GM18519 (cell line): Measurements from ENCODE around the gene NARF.
A peak's percentile ranks its signal among the peaks of the same experiment; 100 is the strongest.
"Not testable (repeated sequence)": the region's sequence is repeated elsewhere in the genome, so short reads cannot be mapped to it uniquely, and the experiment has no call there.

Experiments
- ATAC-seq: cut with Tn5 transposase; IDR thresholded peaks from one replicate; pipeline ENCODE4 v1.9.1; 2021; ENCODE audit warnings: mild to moderate bottlenecking, moderate library complexity; ENCODE audit not compliant: unreplicated experiment, low FRiP score

Gene NARF

GRCh38 chr17:82496529-82497434 is 38.2 kb downstream of the NARF start:
- no peak for ATAC-seq

- no peak for ATAC-seq
These were observed 39.2 kb downstream of the NARF start for GRCh38 chr17:82497483-82498405.

- no peak for ATAC-seq
These were observed 43.7 kb downstream of the NARF start for GRCh38 chr17:82502207-82502606.

GRCh38 chr17:82503094-82503727 is 44.7 kb downstream of the NARF start:
- ATAC-seq, result no peak

- ATAC-seq, result no peak
These were observed 45.3 kb downstream of the NARF start for GRCh38 chr17:82503728-82504308.

- ATAC-seq, result no peak
These were observed 46.8 kb downstream of the NARF start for GRCh38 chr17:82505296-82505695.

- ATAC-seq, result not testable (repeated sequence)
These were observed 47.9 kb downstream of the NARF start for GRCh38 chr17:82506402-82506801.

- ATAC-seq, result no peak
These were observed 49.2 kb downstream of the NARF start for GRCh38 chr17:82507631-82508175.

- not testable (repeated sequence) for ATAC-seq
These were observed 53.1 kb downstream of the NARF start for GRCh38 chr17:82511642-82512041.

- ATAC-seq, result not testable (repeated sequence)
These were observed 55.3 kb downstream of the NARF start for GRCh38 chr17:82513864-82514263.

GRCh38 chr17:82517230-82517865 is 58.8 kb downstream of the NARF start:
- no peak for ATAC-seq

- ATAC-seq, result peak; percentile 85
These were observed 60.6 kb downstream of the NARF start, which contains the start of gene FOXK2 for GRCh38 chr17:82518826-82519810. Gene FOXK2 (plus strand): TSS chr17:82519732. CDS start chr17:82519889, 157 bp downstream.

GRCh38 chr17:82519971-82520903 is 61.7 kb downstream of the NARF start:
- ATAC-seq, result no peak

- ATAC-seq, result no peak
These were observed 66.0 kb downstream of the NARF start for GRCh38 chr17:82524540-82524939.

GRCh38 chr17:82525712-82526111 is 67.2 kb downstream of the NARF start:
- ATAC-seq, result no peak

- ATAC-seq, result no peak
These were observed 69.4 kb downstream of the NARF start for GRCh38 chr17:82527898-82528297.
